Measurements from ENCODE around the gene RIC1. TPM values are rescaled to one million over a fixed set of nuclear protein-coding genes. Genes with fewer than 3 reads are reported as not detected.
"Not testable (repeated sequence)": the region's sequence is repeated elsewhere in the genome, so short reads cannot be mapped to it uniquely, and the experiment has no call there.

RIC1 gene
- total RNA-seq, 6 experiments from 2014 or later: 25.8 to 35.2 (median 29.8) TPM

DNA sequence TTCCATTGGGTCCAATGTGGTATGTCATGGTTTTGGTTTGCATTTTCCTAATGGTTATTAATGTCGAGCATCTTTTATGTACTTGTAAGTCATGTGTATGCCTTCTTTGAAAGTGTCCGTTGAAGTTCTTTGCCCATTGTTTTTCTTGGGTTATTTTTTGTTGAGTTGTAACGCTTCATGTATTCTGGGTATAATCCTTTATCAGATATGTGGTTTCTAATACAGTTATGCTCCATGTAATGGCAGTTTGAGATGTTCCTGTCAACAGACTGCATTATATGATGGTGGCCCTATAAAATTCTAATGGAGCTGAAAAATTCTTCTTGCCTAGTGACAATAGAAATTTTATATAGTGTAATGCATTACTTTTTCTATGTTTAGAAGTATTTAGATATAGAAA, 17.2 kb downstream of the RIC1 start:
- Mint-ChIP-seq H3K9me3 (peaks cover 5% of the 10 kb centered on the region), H3K36me3 (ENCODE audit: low read depth) (peaks cover 35% of the 10 kb centered on the region), H3K27ac (no peak overlapping the region), H3K4me3 (no peak overlapping the region), H3K4me1 (ENCODE audit: low read depth) (peaks cover 75% of the 10 kb centered on the region), H3K27me3 (ENCODE audit: insufficient read depth) (no peaks in the 10 kb centered on the region)
- DNase-seq: no peak
- TF ChIP-seq, protein P1, sequence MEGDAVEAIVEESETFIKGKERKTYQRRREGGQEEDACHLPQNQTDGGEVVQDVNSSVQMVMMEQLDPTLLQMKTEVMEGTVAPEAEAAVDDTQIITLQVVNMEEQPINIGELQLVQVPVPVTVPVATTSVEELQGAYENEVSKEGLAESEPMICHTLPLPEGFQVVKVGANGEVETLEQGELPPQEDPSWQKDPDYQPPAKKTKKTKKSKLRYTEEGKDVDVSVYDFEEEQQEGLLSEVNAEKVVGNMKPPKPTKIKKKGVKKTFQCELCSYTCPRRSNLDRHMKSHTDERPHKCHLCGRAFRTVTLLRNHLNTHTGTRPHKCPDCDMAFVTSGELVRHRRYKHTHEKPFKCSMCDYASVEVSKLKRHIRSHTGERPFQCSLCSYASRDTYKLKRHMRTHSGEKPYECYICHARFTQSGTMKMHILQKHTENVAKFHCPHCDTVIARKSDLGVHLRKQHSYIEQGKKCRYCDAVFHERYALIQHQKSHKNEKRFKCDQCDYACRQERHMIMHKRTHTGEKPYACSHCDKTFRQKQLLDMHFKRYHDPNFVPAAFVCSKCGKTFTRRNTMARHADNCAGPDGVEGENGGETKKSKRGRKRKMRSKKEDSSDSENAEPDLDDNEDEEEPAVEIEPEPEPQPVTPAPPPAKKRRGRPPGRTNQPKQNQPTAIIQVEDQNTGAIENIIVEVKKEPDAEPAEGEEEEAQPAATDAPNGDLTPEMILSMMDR (IDR thresholded peaks at IDR 0.05): no peak

DNA sequence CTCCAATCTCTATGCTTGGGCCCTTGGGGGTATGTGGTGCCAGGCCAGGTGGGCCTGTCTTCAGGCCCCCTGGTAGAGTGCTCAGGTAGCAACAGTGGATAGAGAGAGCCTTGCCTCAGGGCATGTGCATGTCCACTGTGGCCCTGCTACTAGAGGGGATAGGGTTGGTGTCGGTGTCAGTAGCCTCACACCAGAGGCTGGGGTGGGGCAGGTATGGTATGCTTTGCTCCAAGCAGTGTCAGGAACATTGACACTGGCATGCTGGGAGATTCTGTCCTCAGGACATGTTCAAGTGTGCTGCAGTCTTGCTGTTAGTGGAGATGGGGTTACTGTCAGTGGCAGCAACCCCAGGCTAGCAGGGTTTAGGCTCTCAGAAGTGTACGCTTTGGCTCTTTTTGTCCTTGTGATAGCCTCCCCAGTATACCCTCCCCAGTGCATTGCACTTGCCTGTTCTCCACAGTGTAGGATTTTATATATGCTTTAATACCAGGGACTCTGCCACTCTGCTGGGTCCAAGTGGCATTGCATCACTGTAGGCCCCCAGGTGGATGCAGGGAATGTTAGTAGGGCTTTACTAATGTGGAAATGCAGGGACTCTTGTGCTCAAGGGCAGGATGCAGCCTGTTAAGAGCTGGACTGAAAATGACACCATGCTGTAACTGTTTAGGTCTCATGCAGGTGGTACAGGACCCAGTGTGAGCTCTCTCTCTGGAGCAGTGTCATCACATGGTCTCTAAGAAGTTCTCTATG, 21.6 kb downstream of the RIC1 start:
- Mint-ChIP-seq H3K27ac (peak overlapping the region; percentile 40), H3K4me3 (no peak overlapping the region), H3K4me1 (ENCODE audit: low read depth) (peaks cover 59% of the 10 kb centered on the region), H3K9me3 (peaks cover 26% of the 10 kb centered on the region), H3K27me3 (ENCODE audit: insufficient read depth) (no peaks in the 10 kb centered on the region; the same call in 1 of the 2 replicates), H3K36me3 (ENCODE audit: low read depth) (peaks cover 53% of the 10 kb centered on the region)
- no peak for DNase-seq
- TF ChIP-seq, protein P1 (IDR thresholded peaks at IDR 0.05): no peak

DNA sequence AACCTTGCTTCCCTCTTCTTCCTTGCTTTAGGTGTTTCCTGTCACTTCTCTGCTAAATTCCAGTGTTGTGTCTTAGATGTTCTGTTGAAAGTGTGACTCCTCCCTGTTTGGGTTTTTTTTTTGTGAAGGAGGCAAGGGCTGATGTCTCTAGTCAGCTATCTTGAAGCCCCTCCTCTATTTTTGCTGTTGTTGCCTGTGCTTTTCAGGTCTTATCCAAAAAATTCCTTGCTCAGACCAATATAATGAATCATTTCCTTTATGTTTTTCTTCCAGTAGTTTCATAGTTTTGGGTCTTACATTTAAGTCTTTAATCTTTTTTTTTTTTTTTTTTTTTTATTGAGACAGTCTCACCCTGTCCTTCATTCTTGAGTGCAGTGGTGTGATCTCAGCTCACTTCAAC, 22.3 kb downstream of the RIC1 start:
- TF ChIP-seq, protein P1 (IDR thresholded peaks at IDR 0.05): no peak
- Mint-ChIP-seq H3K27me3 (ENCODE audit: insufficient read depth) (no peaks in the 10 kb centered on the region; the same call in 1 of the 2 replicates), H3K9me3 (peaks cover 26% of the 10 kb centered on the region), H3K36me3 (ENCODE audit: low read depth) (peaks cover 53% of the 10 kb centered on the region), H3K4me3 (peak overlapping the region; percentile 6; the same call in 1 of the 2 replicates), H3K27ac (peak overlapping the region; percentile 40), H3K4me1 (ENCODE audit: low read depth) (peaks cover 51% of the 10 kb centered on the region)
- no peak for DNase-seq

DNA sequence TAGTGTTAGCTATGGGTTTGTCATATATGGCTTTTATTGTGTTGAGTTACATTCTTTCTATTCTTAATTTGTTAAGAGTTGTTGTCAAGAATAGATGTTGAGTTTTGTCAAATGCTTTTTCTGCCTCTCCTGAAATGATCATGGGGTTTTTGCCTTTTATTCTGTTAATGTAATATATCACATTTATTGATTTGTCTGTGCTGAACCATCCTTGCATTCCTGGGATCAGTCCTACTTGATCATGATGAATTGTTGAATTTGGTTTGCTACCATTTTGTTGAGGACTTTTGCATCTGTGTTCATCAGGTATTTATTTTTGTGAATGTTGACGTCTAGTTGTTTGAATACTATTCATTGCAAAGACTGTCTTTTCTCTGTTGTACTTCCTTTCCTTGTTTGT, 23.9 kb downstream of the RIC1 start:
- H3K27me3 Mint-ChIP-seq (ENCODE audit: insufficient read depth): no peaks in the 10 kb centered on the region; the same call in 1 of the 2 replicates

GRCh38 chr9:5662804-5663203, 33.9 kb downstream of the RIC1 start:
- H3K4me1 Mint-ChIP-seq (ENCODE audit: low read depth); H3K4me3 Mint-ChIP-seq; DNase-seq; H3K27ac Mint-ChIP-seq; H3K27me3 Mint-ChIP-seq (ENCODE audit: insufficient read depth): not testable (repeated sequence)
- Mint-ChIP-seq H3K36me3 (ENCODE audit: low read depth) (peaks cover 78% of the 10 kb centered on the region), H3K9me3 (peaks cover 24% of the 10 kb centered on the region)

More for the DNA sequence above, 23.9 kb downstream of the RIC1 start:
- H3K4me1 Mint-ChIP-seq (ENCODE audit: low read depth): peaks cover 37% of the 10 kb centered on the region
- peaks cover 40% of the 10 kb centered on the region for H3K36me3 Mint-ChIP-seq (ENCODE audit: low read depth)
- TF ChIP-seq, protein P1 (IDR thresholded peaks at IDR 0.05): no peak
- peaks cover 26% of the 10 kb centered on the region for H3K9me3 Mint-ChIP-seq
- DNase-seq: no peak
- H3K27ac Mint-ChIP-seq: no peak overlapping the region
- no peak overlapping the region for H3K4me3 Mint-ChIP-seq

- no peak for DNase-seq
- Mint-ChIP-seq H3K9me3 (peaks cover 24% of the 10 kb centered on the region), H3K36me3 (ENCODE audit: low read depth) (peaks cover 86% of the 10 kb centered on the region), H3K27me3 (ENCODE audit: insufficient read depth) (peaks cover 2% of the 10 kb centered on the region; the same call in 1 of the 2 replicates), H3K4me3 (no peak overlapping the region), H3K4me1 (ENCODE audit: low read depth) (no peaks in the 10 kb centered on the region; the same call in 1 of the 2 replicates), H3K27ac (no peak overlapping the region)
- TF ChIP-seq, protein P1 (IDR thresholded peaks at IDR 0.05): no peak
These were observed 36.2 kb downstream of the RIC1 start for GRCh38 chr9:5665059-5665458.

Measured in HFFc6 (cell line).